ENCODE measurements around the gene SLF2.
A peak's percentile ranks its signal among the peaks of the same experiment; 100 is the strongest.

Gene SLF2

GRCh38 chr10:100907773-100908363 is 4.9 kb upstream of the SLF2 start:
- no peak for TF ChIP-seq CTCF (IDR thresholded peaks at IDR 0.05; ENCODE audit: unreplicated experiment in 3 of 3)
- H3K27me3 Mint-ChIP-seq (ENCODE audit: low read depth): no peaks in the 10 kb centered on the region
- H3K4me3 Mint-ChIP-seq: no peak overlapping the region
- peak overlapping the region; percentile 41 to 61 (median 41) for H3K27ac Mint-ChIP-seq
- peaks cover 59% of the 10 kb centered on the region for H3K4me1 Mint-ChIP-seq
- H3K9me3 Mint-ChIP-seq: no peaks in the 10 kb centered on the region
- no peaks in the 10 kb centered on the region for H3K36me3 Mint-ChIP-seq (ENCODE audit: low read depth)

DNA sequence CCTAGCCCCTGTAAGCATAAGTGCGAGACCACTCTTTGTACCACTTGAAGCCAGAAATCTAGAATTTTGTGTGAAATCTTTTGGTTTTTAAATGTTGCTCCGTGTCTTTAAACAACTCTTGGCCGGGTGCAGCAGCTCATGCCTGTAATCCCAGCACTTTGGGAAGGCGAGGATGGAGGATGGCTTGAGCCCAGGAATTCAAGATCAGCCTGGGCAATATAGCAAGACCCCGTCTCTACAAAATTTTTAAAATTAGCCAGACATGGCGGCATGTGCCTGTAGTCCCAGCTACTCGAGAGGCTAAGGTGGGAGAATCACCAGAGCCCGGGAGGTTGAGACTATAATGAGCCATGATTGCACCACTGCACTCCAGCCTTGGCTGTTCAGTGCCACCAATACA is 4.4 kb upstream of the SLF2 start:
- Mint-ChIP-seq H3K4me1 (peaks cover 57% of the 10 kb centered on the region), H3K36me3 (ENCODE audit: low read depth) (no peaks in the 10 kb centered on the region), H3K4me3 (no peak overlapping the region), H3K27me3 (ENCODE audit: low read depth) (no peaks in the 10 kb centered on the region), H3K9me3 (no peaks in the 10 kb centered on the region), H3K27ac (peak overlapping the region; percentile 41 to 61 (median 41))
- no peak for TF ChIP-seq CTCF (IDR thresholded peaks at IDR 0.05; ENCODE audit: unreplicated experiment in 3 of 3)

- H3K4me3 Mint-ChIP-seq: peak overlapping the region; percentile 24 to 72 (median 64)
- peak overlapping the region; percentile 92 to 95 (median 93) for H3K27ac Mint-ChIP-seq
- no peaks in the 10 kb centered on the region for H3K9me3 Mint-ChIP-seq
- peaks cover 59% of the 10 kb centered on the region for H3K4me1 Mint-ChIP-seq
- H3K36me3 Mint-ChIP-seq (ENCODE audit: low read depth): no peaks in the 10 kb centered on the region
- no peak for TF ChIP-seq CTCF (IDR thresholded peaks at IDR 0.05; ENCODE audit: unreplicated experiment in 3 of 3)
- no peaks in the 10 kb centered on the region for H3K27me3 Mint-ChIP-seq (ENCODE audit: low read depth)
These were observed 3.1 kb upstream of the SLF2 start for GRCh38 chr10:100909501-100910263.

- TF ChIP-seq CTCF (IDR thresholded peaks at IDR 0.05; ENCODE audit: unreplicated experiment in 3 of 3): no peak
- peaks cover 7% of the 10 kb centered on the region for H3K36me3 Mint-ChIP-seq (ENCODE audit: low read depth)
- peak overlapping the region; percentile 93 to 99 (median 95) for H3K27ac Mint-ChIP-seq
- peak overlapping the region in 2 of 3 experiments; percentile 98 to 100 for H3K4me3 Mint-ChIP-seq
- H3K9me3 Mint-ChIP-seq: no peaks in the 10 kb centered on the region
- H3K27me3 Mint-ChIP-seq (ENCODE audit: low read depth): no peaks in the 10 kb centered on the region
- H3K4me1 Mint-ChIP-seq: peaks cover 70% of the 10 kb centered on the region
These were observed 1.3 kb upstream of the SLF2 start for GRCh38 chr10:100911472-100911871.

GRCh38 chr10:100912013-100912604 is 654 bp upstream of the SLF2 start:
- Mint-ChIP-seq H3K4me3 (peak overlapping the region; percentile 98 to 100 (median 98)), H3K27ac (peak overlapping the region; percentile 93 to 99 (median 95)), H3K36me3 (ENCODE audit: low read depth) (peaks cover 12% of the 10 kb centered on the region), H3K9me3 (no peaks in the 10 kb centered on the region), H3K27me3 (ENCODE audit: low read depth) (no peaks in the 10 kb centered on the region), H3K4me1 (peaks cover 76% of the 10 kb centered on the region)
- no peak for TF ChIP-seq CTCF (IDR thresholded peaks at IDR 0.05; ENCODE audit: unreplicated experiment in 3 of 3)
